CD4-positive, CD25-positive, alpha-beta regulatory T cell (primary cell): ENCODE results near the gene AHRR. TPM values are rescaled to one million over a fixed set of nuclear protein-coding genes. Genes with fewer than 3 reads are reported as not detected.
"Not testable (repeated sequence)": the region's sequence is repeated elsewhere in the genome, so short reads cannot be mapped to it uniquely, and the experiment has no call there.

Source experiments
- ATAC-seq, 2 donors: fragments of 150-1000 bp; cut with Tn5 transposase; one replicate each; pipeline ENCODE4 v1.10.0; 2021; ENCODE audit warnings: low read depth in 2 of 2, moderate number of reproducible peaks in 2 of 2, moderate library complexity in 1 of 2
- DNase-seq, 3 donors: peaks; one replicate each; pipeline versions ENCODE4 v3.0.0 to v3.0.0-alpha.2; 2012 to 2022; ENCODE audit warnings: mixed read lengths in 1 of 3
- H3K27ac ChIP-seq: one replicate; pipeline ENCODE4 v1.7.0; 2013; ENCODE audit warnings: mild to moderate bottlenecking, low read length; ENCODE audit not compliant: insufficient read depth, poor library complexity, severe bottlenecking
- H3K27me3 ChIP-seq: one replicate; pipeline ENCODE4 v1.7.0; 2013; ENCODE audit warnings: low read length; ENCODE audit not compliant: control insufficient read depth, insufficient read depth
- H3K36me3 ChIP-seq: one replicate; pipeline ENCODE4 v1.7.0; 2013; ENCODE audit warnings: mild to moderate bottlenecking, low read length, moderate library complexity; ENCODE audit not compliant: control insufficient read depth, insufficient read depth
- H3K4me1 ChIP-seq: 2 replicates; pipeline ENCODE4 v1.7.0; 2013; ENCODE audit warnings: mild to moderate bottlenecking, low read length; ENCODE audit not compliant: insufficient read depth, control insufficient read depth, poor library complexity, severe bottlenecking
- H3K4me3 ChIP-seq: one replicate; pipeline ENCODE4 v1.7.0; 2013; ENCODE audit warnings: low read depth, mild to moderate bottlenecking, low read length, moderate library complexity
- H3K9me3 ChIP-seq, 2 experiments: 1 replicate in 1 of 2; 2 replicates in 1 of 2; pipeline ENCODE4 v1.7.0; 2013; ENCODE audit warnings: low read length in 2 of 2, mild to moderate bottlenecking in 1 of 2, moderate library complexity in 1 of 2; ENCODE audit not compliant: control insufficient read depth in 2 of 2
- H3K27ac Mint-ChIP-seq, 3 donors: one replicate each; pipeline ENCODE4 v1.8.0; 2020 to 2022; ENCODE audit warnings: mild to moderate bottlenecking in 3 of 3, mixed read lengths in 3 of 3, moderate library complexity in 2 of 3
- H3K27me3 Mint-ChIP-seq: one replicate; pipeline ENCODE4 v1.8.0; 2022; ENCODE audit warnings: mild to moderate bottlenecking, mixed read lengths
- H3K36me3 Mint-ChIP-seq: one replicate; pipeline ENCODE4 v1.8.0; 2020; ENCODE audit warnings: mixed read lengths
- H3K4me1 Mint-ChIP-seq, 4 donors: one replicate each; pipeline ENCODE4 v1.8.0; 2020 to 2022; ENCODE audit warnings: mixed read lengths in 4 of 4, mild to moderate bottlenecking in 1 of 4
- H3K4me3 Mint-ChIP-seq, 4 donors: one replicate each; pipeline ENCODE4 v1.8.0; 2020 to 2022; ENCODE audit warnings: mild to moderate bottlenecking in 4 of 4, mixed read lengths in 4 of 4, moderate library complexity in 3 of 4
- H3K9me3 Mint-ChIP-seq, 7 donors: one replicate each; pipeline ENCODE4 v1.8.0; 2020 to 2022; ENCODE audit warnings: mixed read lengths in 7 of 7, mild to moderate bottlenecking in 3 of 7, moderate library complexity in 2 of 7
- polyA plus RNA-seq, 4 donors: library from polyadenylated mRNA; unstranded; fragments of 300-500 nt; fragmentation: Illumina TruSeq; gene quantifications; one replicate each; pipeline ENCODE4 v1.2.3, GENCODE V29; 2021
- total RNA-seq: library from RNA; stranded (reverse); gene quantifications from one replicate; pipeline ENCODE4 v1.2.3, GENCODE V29; 2022

AHRR gene
- total and polyA plus RNA-seq, 5 donors from 2014 or later = 0.20 to 4.5 (median 0.72) TPM

GRCh38 chr5:401146-402034, 79.9 kb downstream of the AHRR start:
- Histone ChIP-seq H3K9me3 (no peaks in the 10 kb centered on the region), H3K4me3 (no peak overlapping the region), H3K27me3 (no peaks in the 10 kb centered on the region), H3K4me1 (no peaks in the 10 kb centered on the region), H3K36me3 (no peaks in the 10 kb centered on the region), H3K27ac (no peak overlapping the region)
- Mint-ChIP-seq H3K36me3 (no peaks in the 10 kb centered on the region), H3K27ac (no peak overlapping the region), H3K27me3 (peaks cover 24% of the 10 kb centered on the region), H3K4me1 (peaks cover 0 to 4% (median 0%) of the 10 kb centered on the region in 4 donors), H3K9me3 (peaks cover 0 to 2% (median 0%) of the 10 kb centered on the region in 7 donors), H3K4me3 (no peak overlapping the region)
- ATAC-seq (no peak), DNase-seq (no peak)

GRCh38 chr5:402219-402614, 80.7 kb downstream of the AHRR start:
- H3K36me3 Mint-ChIP-seq, ATAC-seq, H3K27ac ChIP-seq, H3K27ac Mint-ChIP-seq, H3K4me1 Mint-ChIP-seq, H3K4me3 ChIP-seq, H3K9me3 ChIP-seq, H3K27me3 ChIP-seq, DNase-seq, H3K4me1 ChIP-seq, H3K36me3 ChIP-seq, H3K4me3 Mint-ChIP-seq, H3K9me3 Mint-ChIP-seq: not testable (repeated sequence)
- peaks cover 27% of the 10 kb centered on the region for H3K27me3 Mint-ChIP-seq

GRCh38 chr5:402615-403359, 81.3 kb downstream of the AHRR start:
- H3K9me3 ChIP-seq = no peaks in the 10 kb centered on the region
- peaks cover 28% of the 10 kb centered on the region for H3K27me3 Mint-ChIP-seq
- no peaks in the 10 kb centered on the region for H3K4me1 ChIP-seq
- H3K4me3 ChIP-seq = no peak overlapping the region
- H3K27ac ChIP-seq = no peak overlapping the region
- H3K27ac Mint-ChIP-seq = no peak overlapping the region
- H3K36me3 ChIP-seq = no peaks in the 10 kb centered on the region
- ATAC-seq = no peak
- no peak overlapping the region for H3K4me3 Mint-ChIP-seq
- H3K9me3 Mint-ChIP-seq = peaks cover 0 to 2% (median 0%) of the 10 kb centered on the region in 7 donors
- peaks cover 0 to 4% (median 0%) of the 10 kb centered on the region in 4 donors for H3K4me1 Mint-ChIP-seq
- no peaks in the 10 kb centered on the region for H3K27me3 ChIP-seq
- no peaks in the 10 kb centered on the region for H3K36me3 Mint-ChIP-seq
- no peak for DNase-seq

GRCh38 chr5:403995-404394, 82.5 kb downstream of the AHRR start:
- no peaks in the 10 kb centered on the region for H3K36me3 ChIP-seq
- no peak overlapping the region for H3K27ac ChIP-seq
- DNase-seq (no peak), ATAC-seq (no peak)
- no peaks in the 10 kb centered on the region for H3K9me3 ChIP-seq
- Mint-ChIP-seq H3K9me3 (peaks cover 0 to 2% (median 0%) of the 10 kb centered on the region in 7 donors), H3K27ac (no peak overlapping the region), H3K27me3 (peaks cover 28% of the 10 kb centered on the region), H3K4me3 (no peak overlapping the region), H3K4me1 (peaks cover 0 to 4% (median 0%) of the 10 kb centered on the region in 4 donors), H3K36me3 (no peaks in the 10 kb centered on the region)
- no peak overlapping the region for H3K4me3 ChIP-seq
- H3K4me1 ChIP-seq = no peaks in the 10 kb centered on the region
- H3K27me3 ChIP-seq = no peaks in the 10 kb centered on the region

- Mint-ChIP-seq H3K36me3 (no peaks in the 10 kb centered on the region), H3K4me3 (no peak overlapping the region), H3K9me3 (peaks cover 0 to 2% (median 0%) of the 10 kb centered on the region in 7 donors), H3K27me3 (peaks cover 28% of the 10 kb centered on the region), H3K4me1 (peaks cover 0 to 4% (median 0%) of the 10 kb centered on the region in 4 donors), H3K27ac (no peak overlapping the region)
- Histone ChIP-seq H3K9me3 (no peaks in the 10 kb centered on the region), H3K27ac (no peak overlapping the region), H3K4me1 (no peaks in the 10 kb centered on the region), H3K36me3 (no peaks in the 10 kb centered on the region), H3K27me3 (no peaks in the 10 kb centered on the region), H3K4me3 (no peak overlapping the region)
- no peak for ATAC-seq
- no peak for DNase-seq
Observed at GRCh38 chr5:404666-405241, 83.2 kb downstream of the AHRR start.

- H3K27me3 ChIP-seq = no peaks in the 10 kb centered on the region
- H3K4me1 ChIP-seq = no peaks in the 10 kb centered on the region
- H3K9me3 Mint-ChIP-seq = peaks cover 0 to 2% (median 0%) of the 10 kb centered on the region in 7 donors
- no peaks in the 10 kb centered on the region for H3K36me3 ChIP-seq
- H3K27me3 Mint-ChIP-seq = peaks cover 25% of the 10 kb centered on the region
- DNase-seq (no peak), ATAC-seq (no peak)
- no peak overlapping the region for H3K4me3 ChIP-seq
- no peaks in the 10 kb centered on the region for H3K36me3 Mint-ChIP-seq
- H3K4me1 Mint-ChIP-seq = peaks cover 0 to 4% (median 0%) of the 10 kb centered on the region in 4 donors
- no peak overlapping the region for H3K27ac Mint-ChIP-seq
- H3K27ac ChIP-seq = no peak overlapping the region
- H3K9me3 ChIP-seq = no peaks in the 10 kb centered on the region
- no peak overlapping the region for H3K4me3 Mint-ChIP-seq
Observed at GRCh38 chr5:405421-405820, 83.9 kb downstream of the AHRR start.

GRCh38 chr5:406041-406440, 84.5 kb downstream of the AHRR start:
- DNase-seq = no peak

More at GRCh38 chr5:406041-406440, 84.5 kb downstream of the AHRR start:
- Mint-ChIP-seq H3K4me3 (no peak overlapping the region), H3K4me1 (no peaks in the 10 kb centered on the region), H3K9me3 (peaks cover 0 to 2% (median 0%) of the 10 kb centered on the region in 7 donors), H3K36me3 (no peaks in the 10 kb centered on the region), H3K27ac (peak overlapping the region in 1 of 3 donors; percentile 2), H3K27me3 (peaks cover 25% of the 10 kb centered on the region)
- no peaks in the 10 kb centered on the region for H3K36me3 ChIP-seq
- H3K4me3 ChIP-seq = no peak overlapping the region
- H3K4me1 ChIP-seq = no peaks in the 10 kb centered on the region
- H3K27ac ChIP-seq = no peak overlapping the region
- H3K27me3 ChIP-seq = no peaks in the 10 kb centered on the region
- H3K9me3 ChIP-seq = no peaks in the 10 kb centered on the region
- no peak for ATAC-seq
